Measurements from ENCODE around the gene NRF1. TPM values are rescaled to one million over a fixed set of nuclear protein-coding genes. Genes with fewer than 3 reads are reported as not detected.

The NRF1 gene
- total RNA-seq, 1 donor from 2014 or later: 12.9 TPM

DNA sequence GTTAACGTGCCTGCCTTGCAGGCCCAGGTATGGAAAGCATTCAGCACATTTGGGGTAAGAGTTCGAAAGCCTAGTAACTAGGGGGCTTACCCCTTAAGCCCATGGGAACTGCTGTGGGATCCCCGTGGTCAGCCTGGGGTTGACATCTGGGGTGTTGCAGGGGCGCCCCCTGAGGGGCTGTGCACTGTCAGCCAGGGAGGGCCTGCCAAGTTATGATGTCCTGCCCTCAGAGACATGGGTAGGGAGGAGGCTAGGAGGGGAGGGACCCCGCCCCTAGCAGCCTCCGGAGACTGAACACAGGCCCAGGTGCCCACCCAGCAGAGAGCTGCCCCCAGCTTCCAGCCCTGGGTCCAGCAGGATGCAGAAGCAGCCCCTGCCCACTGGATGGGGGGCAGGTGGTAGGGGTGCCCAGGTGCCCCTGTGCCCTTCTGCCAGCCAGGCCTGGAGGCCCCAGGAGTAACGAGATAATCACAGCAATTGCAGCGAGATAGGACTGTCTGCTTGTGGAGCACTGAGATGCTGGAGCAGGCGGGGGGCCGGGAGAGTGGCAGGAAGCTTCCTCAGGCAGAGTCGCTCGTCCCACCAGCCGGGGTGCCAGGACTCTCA is 187.9 kb downstream of the NRF1 start:
- no peak for DNase-seq (ENCODE audit: low read depth in 2 of 2)

DNA sequence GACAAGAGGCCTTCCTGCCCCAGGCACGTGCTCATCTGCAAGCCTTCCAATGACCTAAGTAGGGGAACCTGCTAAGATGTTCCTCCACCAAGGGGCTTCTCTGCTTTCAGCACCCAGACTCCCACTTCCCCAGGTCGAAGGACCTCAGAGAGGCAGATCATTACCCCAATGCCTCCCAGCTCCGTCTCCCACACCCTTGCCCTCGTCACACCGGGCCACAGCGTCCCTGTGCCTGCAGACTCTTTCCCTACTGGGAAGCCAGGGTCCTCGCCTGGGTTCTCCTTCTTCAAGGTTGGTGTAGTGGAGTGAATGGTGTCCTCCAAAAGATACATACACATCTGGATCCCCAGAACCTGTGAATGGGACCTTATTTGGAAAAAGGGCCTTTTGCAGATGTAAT is 189.4 kb downstream of the NRF1 start:
- no peak for DNase-seq (ENCODE audit: low read depth in 2 of 2)

DNA sequence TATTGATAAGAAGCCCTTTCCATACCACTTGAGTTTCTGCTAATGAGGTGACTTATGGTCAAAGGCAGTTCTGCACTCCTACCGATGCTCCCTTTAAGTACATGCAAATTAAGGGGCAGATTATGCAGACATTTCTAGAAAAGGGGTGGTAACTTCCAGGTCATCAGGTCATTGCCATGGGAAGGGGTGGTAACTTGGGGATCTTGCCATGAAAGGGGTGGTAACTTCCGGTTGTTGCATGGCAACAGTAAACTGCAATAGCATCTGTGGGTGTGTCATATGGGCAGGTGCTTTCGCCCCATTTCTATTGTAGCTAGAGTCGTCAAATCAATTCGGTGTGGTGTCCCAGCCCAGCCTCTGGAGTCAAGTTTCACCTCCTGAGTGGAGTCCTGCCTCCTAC is 190.4 kb downstream of the NRF1 start:
- no peak for DNase-seq (ENCODE audit: low read depth in 2 of 2)

DNA sequence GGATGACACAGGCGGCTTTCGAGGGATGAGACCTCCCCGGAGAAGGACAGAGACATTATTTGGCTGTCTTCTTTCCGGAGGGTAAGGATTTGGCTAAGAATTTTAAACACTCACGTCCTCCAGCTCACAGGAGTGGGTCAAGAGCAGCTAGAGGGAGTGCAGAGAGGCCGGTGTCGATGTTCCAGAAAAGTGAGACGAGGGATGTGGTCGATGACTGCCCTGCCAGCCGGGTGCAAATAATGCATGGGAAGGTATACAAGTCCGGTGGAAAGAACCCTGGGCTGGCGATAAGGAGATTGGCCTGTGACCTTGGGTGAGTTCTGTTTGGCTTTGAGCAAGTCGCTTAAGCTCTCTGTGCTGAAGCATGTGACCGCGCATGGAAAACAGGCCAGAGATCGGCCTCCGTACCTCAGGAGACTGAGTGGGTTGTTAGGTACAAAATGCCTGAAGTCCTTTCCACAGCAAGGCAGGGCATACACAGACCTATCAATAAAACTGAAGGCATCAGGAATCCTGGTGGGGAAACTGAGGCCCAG is 192.1 kb downstream of the NRF1 start:
- DNase-seq (ENCODE audit: low read depth in 2 of 2): no peak

DNA sequence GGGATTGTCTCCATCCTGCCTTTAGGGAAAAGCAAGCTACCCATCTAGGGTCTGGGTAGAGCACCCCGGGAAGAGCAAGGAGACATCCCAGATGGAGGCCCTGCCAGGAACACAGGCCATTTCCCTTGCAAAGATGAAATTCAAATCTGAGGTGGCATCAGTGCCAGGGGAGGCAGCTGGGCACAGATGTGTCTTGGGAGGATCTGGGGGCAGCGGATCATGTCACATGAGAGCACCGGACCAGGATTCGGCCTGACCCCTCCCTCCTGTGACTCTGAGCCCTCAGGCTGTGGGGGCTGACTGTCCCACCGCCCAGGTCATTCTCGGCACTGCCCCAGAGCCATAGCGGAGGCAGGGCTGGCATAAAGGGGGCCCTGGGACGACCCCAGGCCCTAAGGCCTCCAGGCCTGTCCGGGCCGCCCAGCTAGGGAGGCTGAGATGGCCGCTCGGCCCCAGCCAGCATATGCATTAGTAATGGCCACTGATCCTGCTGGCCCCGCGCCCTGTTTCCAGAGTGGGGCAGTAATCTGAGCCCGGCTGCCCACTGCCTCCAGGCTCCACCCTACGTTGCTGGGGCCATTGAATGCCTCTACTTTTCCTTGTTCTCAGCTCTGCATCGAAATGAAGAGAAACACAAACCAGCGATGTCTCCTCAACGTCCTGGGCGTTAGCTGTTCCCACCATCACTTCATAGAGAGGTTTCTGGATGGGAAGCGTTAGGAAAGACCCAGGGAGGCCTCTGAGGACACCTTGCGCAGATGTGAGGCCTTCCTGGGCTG is 192.8 kb downstream of the NRF1 start:
- no peak for DNase-seq (ENCODE audit: low read depth in 2 of 2)

DNA sequence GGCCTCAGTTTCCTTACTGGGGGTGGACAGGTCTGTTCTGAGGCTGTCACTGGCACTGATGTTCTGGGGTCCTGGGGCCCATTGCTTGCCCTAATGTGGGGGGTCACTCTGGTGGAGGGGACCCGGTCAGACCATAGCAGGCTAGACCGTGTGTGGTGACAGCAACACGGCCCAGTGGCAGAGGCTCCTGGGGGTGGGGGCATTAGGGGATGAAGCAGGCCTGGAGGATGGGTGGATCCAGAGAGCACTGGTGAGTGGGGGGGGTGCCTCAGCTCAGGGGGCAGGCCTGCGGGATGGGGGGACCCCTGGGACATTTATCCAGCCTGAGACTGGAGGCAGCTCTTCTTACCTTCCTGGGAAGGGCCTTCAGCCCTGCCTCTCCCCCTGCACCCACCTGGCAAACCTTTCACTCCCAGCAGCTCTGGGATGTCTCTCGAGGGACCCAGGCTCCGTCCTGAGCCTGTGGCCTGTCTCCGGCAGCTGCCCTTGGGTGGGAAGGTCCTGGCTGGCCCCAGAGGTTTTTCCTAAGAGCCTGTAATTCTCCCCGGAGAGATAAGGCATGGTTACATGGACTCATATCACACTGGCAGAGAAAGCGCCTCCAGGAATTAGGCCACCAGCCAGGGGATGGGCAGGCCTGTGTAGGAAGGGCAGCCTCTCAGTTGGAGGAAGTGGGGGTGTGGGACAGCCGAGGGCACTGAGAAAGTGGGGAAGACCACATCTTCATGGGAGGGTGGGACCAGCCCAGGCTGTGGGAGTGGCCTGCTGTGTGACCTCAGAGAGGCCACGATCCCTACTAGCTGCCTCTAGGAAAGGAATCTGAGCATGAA is 193.6 kb downstream of the NRF1 start:
- DNase-seq (ENCODE audit: low read depth in 2 of 2): no peak

Other genes with a start within 250 kb of the NRF1 start
- 1.8 and 2.6 TPM in 2 replicates for gene STRIP2, start 177.3 kb upstream of the NRF1 start, total RNA-seq
- 0.20 and 0.22 TPM in 2 replicates for gene SMKR1, start 109.2 kb upstream of the NRF1 start, total RNA-seq